K562 (cell line): ENCODE data around the gene WFDC13. TPM values are rescaled to one million over a fixed set of nuclear protein-coding genes. Genes with fewer than 3 reads are reported as not detected.

Source experiments
- BCLAF1 ChIP-seq, 2 experiments: fragments of 450-650 bp in 1 of 2; IDR thresholded peaks; 2 replicates each; pipeline ENCODE4 v1.6.1; 2011 to 2017; ENCODE audit warnings: low read depth in 2 of 2, antibody characterized with exemption in 1 of 2, borderline replicate concordance in 1 of 2, low read length in 1 of 2, mild to moderate bottlenecking in 1 of 2, mixed read lengths in 1 of 2; ENCODE audit not compliant: control insufficient read depth in 1 of 2
- FOXA1 ChIP-seq: fragments of 450-650 bp; IDR thresholded peaks from 2 replicates; pipeline ENCODE4 v1.6.1; 2016; ENCODE audit warnings: mild to moderate bottlenecking, borderline replicate concordance
- NCOA4 ChIP-seq: fragments of 450-650 bp; IDR thresholded peaks from 2 replicates; pipeline ENCODE4 v1.6.1; 2018; ENCODE audit warnings: mild to moderate bottlenecking; ENCODE audit not compliant: partially characterized antibody
- NONO ChIP-seq, 2 experiments: fragments of 200-400 bp in 1 of 2; fragments of 450-650 bp in 1 of 2; formaldehyde crosslinking in 1 of 2; IDR thresholded peaks; 2 replicates each; pipeline ENCODE4 v1.6.1; 2017; ENCODE audit warnings: low read depth in 2 of 2, mild to moderate bottlenecking in 2 of 2, moderate library complexity in 2 of 2, low read length in 1 of 2
- POLR2A ChIP-seq: fragments of 450-650 bp; conservative IDR thresholded peaks from 2 replicates; pipeline ENCODE4 v1.6.1; 2016
- PPARD ChIP-seq: fragments of 250-450 bp; sonication (Bioruptor Pico); IDR thresholded peaks from 2 replicates; pipeline ENCODE4 v1.8.0; 2022; ENCODE audit warnings: inconsistent platforms, mild to moderate bottlenecking, moderate library complexity
- SMC3 ChIP-seq: conservative IDR thresholded peaks from 2 replicates; pipeline ENCODE4 v1.6.1; 2011; ENCODE audit warnings: low read depth, low read length, improper control_type of control experiment; ENCODE audit not compliant: insufficient read depth
- TEAD4 ChIP-seq, 2 experiments: sonication (generic) in 1 of 2; formaldehyde crosslinking in 1 of 2; IDR thresholded peaks; 2 replicates each; pipeline versions ENCODE4 v1.6.1 to v1.8.0; 2012 to 2022; ENCODE audit warnings: borderline replicate concordance in 1 of 2, inconsistent platforms in 1 of 2, low read length in 1 of 2, mild to moderate bottlenecking in 1 of 2, missing genetic modification reagents in 1 of 2
- TOE1 ChIP-seq, 2 experiments: fragments of 450-650 bp in 1 of 2; sonication (generic) in 1 of 2; formaldehyde crosslinking in 1 of 2; IDR thresholded peaks; 2 replicates each; pipeline versions ENCODE4 v1.7.1 to v1.8.0; 2016 to 2022; ENCODE audit warnings: borderline replicate concordance in 2 of 2, mild to moderate bottlenecking in 2 of 2, antibody characterized with exemption in 1 of 2, inconsistent platforms in 1 of 2, low read depth in 1 of 2, missing genetic modification reagents in 1 of 2, moderate library complexity in 1 of 2
- ZKSCAN8 ChIP-seq: fragments of 200-800 bp; sonication (Bioruptor generic); IDR thresholded peaks from 2 replicates; pipeline ENCODE4 v1.6.1; 2016; ENCODE audit warnings: missing genetic modification characterization, missing compliant biosample characterization
- polyA plus RNA-seq, 8 experiments: library from polyadenylated mRNA; depleted of rRNA in 4 of 8; stranded (reverse) in 5 of 8; unstranded in 3 of 8; fragments of >200 nt; fragmentation: Nextera tagmentation in 2 of 8; fragmentation: Illumina TruSeq in 1 of 8; extraction: Ambion mirVana in 2 of 8; extraction: Trizol in 1 of 8; gene quantifications; 2 replicates each; pipeline versions ENCODE4 v1.2.1 to v1.2.3, GENCODE V29; 2011 to 2014; ENCODE audit warnings: inconsistent platforms in 1 of 8, missing spikeins in 1 of 8
- total RNA-seq, 7 experiments: library from RNA; depleted of rRNA in 6 of 7; stranded (reverse); fragments of >200 nt in 6 of 7; fragmentation: Illumina TruSeq in 2 of 7; extraction: Trizol in 2 of 7; gene quantifications; 2 replicates each; pipeline versions ENCODE4 v1.2.1 to v1.2.3, GENCODE V29; 2011 to 2021; ENCODE audit warnings: low replicate concordance in 1 of 7
- TF ChIP-seq, protein P1 (sequence below): fragments of 250-450 bp; sonication (Bioruptor Pico); IDR thresholded peaks from 2 replicates; pipeline ENCODE4 v1.8.0; 2022; ENCODE audit warnings: inconsistent platforms
- TF ChIP-seq, protein P2 (sequence below): fragments of 200-400 bp; formaldehyde crosslinking; IDR thresholded peaks from 2 replicates; pipeline ENCODE4 v1.6.1; 2017; ENCODE audit warnings: mild to moderate bottlenecking, low read depth, low read length, moderate library complexity

The WFDC13 gene
- total and polyA plus RNA-seq, 9 of the 15 experiments (the other 6 are each of a cell fraction or from before 2014, with no cell fraction given), result not detected

DNA sequence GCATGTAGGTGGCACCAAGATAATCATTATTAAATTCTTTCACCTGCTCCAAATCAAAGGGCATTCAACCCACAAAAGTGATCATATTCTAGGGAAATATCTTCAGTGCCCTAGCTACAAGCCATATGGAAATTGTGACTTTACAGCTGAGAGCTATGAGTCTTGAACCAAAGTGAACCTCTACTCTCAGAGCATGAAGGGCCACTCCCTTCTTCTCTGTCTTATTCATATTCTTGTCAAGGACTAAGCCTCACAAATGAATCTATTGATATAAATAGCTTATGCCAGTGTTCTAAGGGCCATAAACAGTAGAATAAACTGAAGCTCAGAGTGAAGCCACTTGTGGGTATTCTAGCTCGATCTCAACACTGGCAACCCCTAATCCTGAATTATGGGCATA, 49.9 kb downstream of the WFDC13 start (continued):
- TF ChIP-seq, protein P1, sequence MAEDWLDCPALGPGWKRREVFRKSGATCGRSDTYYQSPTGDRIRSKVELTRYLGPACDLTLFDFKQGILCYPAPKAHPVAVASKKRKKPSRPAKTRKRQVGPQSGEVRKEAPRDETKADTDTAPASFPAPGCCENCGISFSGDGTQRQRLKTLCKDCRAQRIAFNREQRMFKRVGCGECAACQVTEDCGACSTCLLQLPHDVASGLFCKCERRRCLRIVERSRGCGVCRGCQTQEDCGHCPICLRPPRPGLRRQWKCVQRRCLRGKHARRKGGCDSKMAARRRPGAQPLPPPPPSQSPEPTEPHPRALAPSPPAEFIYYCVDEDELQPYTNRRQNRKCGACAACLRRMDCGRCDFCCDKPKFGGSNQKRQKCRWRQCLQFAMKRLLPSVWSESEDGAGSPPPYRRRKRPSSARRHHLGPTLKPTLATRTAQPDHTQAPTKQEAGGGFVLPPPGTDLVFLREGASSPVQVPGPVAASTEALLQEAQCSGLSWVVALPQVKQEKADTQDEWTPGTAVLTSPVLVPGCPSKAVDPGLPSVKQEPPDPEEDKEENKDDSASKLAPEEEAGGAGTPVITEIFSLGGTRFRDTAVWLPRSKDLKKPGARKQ, result no peak
- TF ChIP-seq, protein P2, sequence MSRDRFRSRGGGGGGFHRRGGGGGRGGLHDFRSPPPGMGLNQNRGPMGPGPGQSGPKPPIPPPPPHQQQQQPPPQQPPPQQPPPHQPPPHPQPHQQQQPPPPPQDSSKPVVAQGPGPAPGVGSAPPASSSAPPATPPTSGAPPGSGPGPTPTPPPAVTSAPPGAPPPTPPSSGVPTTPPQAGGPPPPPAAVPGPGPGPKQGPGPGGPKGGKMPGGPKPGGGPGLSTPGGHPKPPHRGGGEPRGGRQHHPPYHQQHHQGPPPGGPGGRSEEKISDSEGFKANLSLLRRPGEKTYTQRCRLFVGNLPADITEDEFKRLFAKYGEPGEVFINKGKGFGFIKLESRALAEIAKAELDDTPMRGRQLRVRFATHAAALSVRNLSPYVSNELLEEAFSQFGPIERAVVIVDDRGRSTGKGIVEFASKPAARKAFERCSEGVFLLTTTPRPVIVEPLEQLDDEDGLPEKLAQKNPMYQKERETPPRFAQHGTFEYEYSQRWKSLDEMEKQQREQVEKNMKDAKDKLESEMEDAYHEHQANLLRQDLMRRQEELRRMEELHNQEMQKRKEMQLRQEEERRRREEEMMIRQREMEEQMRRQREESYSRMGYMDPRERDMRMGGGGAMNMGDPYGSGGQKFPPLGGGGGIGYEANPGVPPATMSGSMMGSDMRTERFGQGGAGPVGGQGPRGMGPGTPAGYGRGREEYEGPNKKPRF, result no peak
- no peak for TF ChIP-seq FOXA1
- TF ChIP-seq BCLAF1 (IDR thresholded peaks at IDR 0.05; ENCODE audit: borderline replicate concordance in 1 of 2, control insufficient read depth in 1 of 2, low read depth in 2 of 2, low read length in 1 of 2), result no peak
- TF ChIP-seq TEAD4 (IDR thresholded peaks at IDR 0.05; ENCODE audit: low read length), result no peak
- no peak for TF ChIP-seq TEAD4 (CRISPR knock-in tag; IDR thresholded peaks at IDR 0.05; ENCODE audit: borderline replicate concordance)
- TF ChIP-seq NONO (IDR thresholded peaks at IDR 0.05; ENCODE audit: low read depth in 2 of 2, low read length in 1 of 2), result no peak
- no peak for TF ChIP-seq TOE1 (IDR thresholded peaks at IDR 0.05; ENCODE audit: borderline replicate concordance)
- no peak for TF ChIP-seq TOE1 (CRISPR knock-in tag; IDR thresholded peaks at IDR 0.05; ENCODE audit: borderline replicate concordance, low read depth)
- TF ChIP-seq SMC3, result no peak
- no peak for TF ChIP-seq ZKSCAN8 (CRISPR knock-in tag)
- no peak for TF ChIP-seq NCOA4
- TF ChIP-seq PPARD (CRISPR knock-in tag), result no peak
- no peak for TF ChIP-seq POLR2A
